HAP-1 (cell line): ENCODE data around the gene ATRIP.
"Not testable (repeated sequence)": the region's sequence is repeated elsewhere in the genome, so short reads cannot be mapped to it uniquely, and the experiment has no call there.

Source experiments
- DNase-seq, 2 experiments: peaks; one replicate each; pipeline ENCODE4 v3.0.0-alpha.2; 2016 to 2020; ENCODE audit warnings: low spot score in 2 of 2
- H3K27me3 ChIP-seq: fragments of 250-450 bp; sonication (Bioruptor Pico); 2 replicates; pipeline ENCODE4 v1.5.1; 2020; ENCODE audit warnings: low read depth, mild to moderate bottlenecking, moderate library complexity
- H3K36me3 ChIP-seq: fragments of 250-450 bp; sonication (Bioruptor Pico); replicated peaks from 2 replicates; pipeline ENCODE4 v1.5.1; 2020; ENCODE audit warnings: mild to moderate bottlenecking
- H3K4me1 ChIP-seq: fragments of 250-450 bp; sonication (Bioruptor Pico); 2 replicates; pipeline ENCODE4 v1.5.1; 2020; ENCODE audit warnings: mild to moderate bottlenecking
- H3K4me3 ChIP-seq: fragments of 250-450 bp; sonication (Bioruptor Pico); 2 replicates; pipeline ENCODE4 v1.5.1; 2020; ENCODE audit warnings: mild to moderate bottlenecking, moderate library complexity
- H3K9me3 ChIP-seq: fragments of 250-450 bp; sonication (Bioruptor Pico); 2 replicates; pipeline ENCODE4 v1.5.1; 2020; ENCODE audit warnings: mild to moderate bottlenecking, moderate library complexity
- in situ Hi-C: fragments of 300-500 bp; cut with MboI; formaldehyde crosslinking; loops from 3 replicates; pipeline ENCODE4 v1.14.3; 2020; ENCODE audit warnings: low sequenced_read_pairs, inconsistent platforms, mixed read lengths

The ATRIP gene

GRCh38 chr3:48446425-48447193 lies at the start of gene ATRIP:
Gene ATRIP (plus strand): TSS chr3:48446737. CDS start chr3:48446846, 109 bp downstream.
- Histone ChIP-seq H3K9me3 (no peaks in the 10 kb centered on the region), H3K4me3 (peak within 1 kb of the TSS; percentile 95), H3K4me1 (peaks cover 20% of the 10 kb centered on the region), H3K36me3 (peaks cover 49% of the 10 kb centered on the region), H3K27me3 (no peaks in the 10 kb centered on the region)
- DNase-seq: peak; percentile 79 to 93
- in situ Hi-C loops: no loop called here

- H3K9me3 ChIP-seq: no peaks in the 10 kb centered on the region
- H3K4me3 ChIP-seq: no peak overlapping the region
- H3K27me3 ChIP-seq: 0 out of 2 replicates have a peak, but pooled peaks cover 2% of the 10 kb centered on the region
- DNase-seq: no peak
- H3K4me1 ChIP-seq: no peaks in the 10 kb centered on the region
- in situ Hi-C loops: no loop called here
- no peaks in the 10 kb centered on the region for H3K36me3 ChIP-seq
Measured at GRCh38 chr3:48397767-48398681, 48.5 kb upstream of the ATRIP start.

- in situ Hi-C loops: no loop called here
- no peak for DNase-seq
Measured at GRCh38 chr3:48398701-48399386, 47.7 kb upstream of the ATRIP start.

GRCh38 chr3:48399387-48400172 lies 47.0 kb upstream of the ATRIP start:
- H3K9me3 ChIP-seq: no peaks in the 10 kb centered on the region
- H3K4me1 ChIP-seq: no peaks in the 10 kb centered on the region
- H3K27me3 ChIP-seq: 0 out of 2 replicates have a peak, but pooled peaks cover 2% of the 10 kb centered on the region
- no peaks in the 10 kb centered on the region for H3K36me3 ChIP-seq
- in situ Hi-C loops: no loop called here
- peak in 1 of 2 experiments; percentile 10 for DNase-seq
- no peak overlapping the region for H3K4me3 ChIP-seq

More at GRCh38 chr3:48398701-48399386, 47.7 kb upstream of the ATRIP start:
- no peak overlapping the region for H3K4me3 ChIP-seq
- H3K4me1 ChIP-seq: no peaks in the 10 kb centered on the region
- H3K27me3 ChIP-seq: 0 out of 2 replicates have a peak, but pooled peaks cover 2% of the 10 kb centered on the region
- H3K36me3 ChIP-seq: no peaks in the 10 kb centered on the region
- no peaks in the 10 kb centered on the region for H3K9me3 ChIP-seq

- in situ Hi-C loops: no loop called here
Measured at GRCh38 chr3:48400824-48401433, 45.6 kb upstream of the ATRIP start.

GRCh38 chr3:48401434-48401901 lies 45.1 kb upstream of the ATRIP start:
- DNase-seq, H3K4me3 ChIP-seq, H3K36me3 ChIP-seq, H3K4me1 ChIP-seq, H3K27me3 ChIP-seq, H3K9me3 ChIP-seq, in situ Hi-C loops: not testable (repeated sequence)

More at GRCh38 chr3:48400824-48401433, 45.6 kb upstream of the ATRIP start:
- H3K4me1 ChIP-seq: no peaks in the 10 kb centered on the region
- H3K9me3 ChIP-seq: no peaks in the 10 kb centered on the region
- no peak overlapping the region for H3K4me3 ChIP-seq
- H3K27me3 ChIP-seq: 0 out of 2 replicates have a peak, but pooled peaks cover 1% of the 10 kb centered on the region
- H3K36me3 ChIP-seq: no peaks in the 10 kb centered on the region
- DNase-seq: peak; percentile 56 to 69

GRCh38 chr3:48402281-48402732 lies 44.2 kb upstream of the ATRIP start:
- H3K4me1 ChIP-seq: no peaks in the 10 kb centered on the region
- no peak overlapping the region for H3K4me3 ChIP-seq
- H3K27me3 ChIP-seq: no peaks in the 10 kb centered on the region
- no peaks in the 10 kb centered on the region for H3K9me3 ChIP-seq
- DNase-seq: peak in 1 of 2 experiments; percentile 6
- in situ Hi-C loops: no loop called here
- H3K36me3 ChIP-seq: no peaks in the 10 kb centered on the region

- H3K4me3 ChIP-seq: no peak overlapping the region
- no peaks in the 10 kb centered on the region for H3K27me3 ChIP-seq
- H3K36me3 ChIP-seq: no peaks in the 10 kb centered on the region
- no peak for DNase-seq
- H3K9me3 ChIP-seq: no peaks in the 10 kb centered on the region
- in situ Hi-C loops: no loop called here
- H3K4me1 ChIP-seq: no peaks in the 10 kb centered on the region
Measured at GRCh38 chr3:48402907-48403306, 43.6 kb upstream of the ATRIP start.

GRCh38 chr3:48403533-48404439 lies 42.8 kb upstream of the ATRIP start:
- Histone ChIP-seq H3K27me3 (no peaks in the 10 kb centered on the region), H3K4me3 (no peak overlapping the region), H3K4me1 (no peaks in the 10 kb centered on the region), H3K36me3 (no peaks in the 10 kb centered on the region), H3K9me3 (no peaks in the 10 kb centered on the region)
- DNase-seq: peak in 1 of 2 experiments; percentile 4
- in situ Hi-C loops: no loop called here

GRCh38 chr3:48404440-48405342 lies 41.8 kb upstream of the ATRIP start:
- peak in 1 of 2 experiments; percentile 6 for DNase-seq
- in situ Hi-C loops: no loop called here
- peaks cover 4% of the 10 kb centered on the region; the same call in 1 of the 2 replicates for H3K36me3 ChIP-seq
- H3K4me3 ChIP-seq: no peak overlapping the region
- no peaks in the 10 kb centered on the region for H3K27me3 ChIP-seq
- H3K4me1 ChIP-seq: no peaks in the 10 kb centered on the region
- H3K9me3 ChIP-seq: no peaks in the 10 kb centered on the region

- peak in 1 of 2 experiments; percentile 7 for DNase-seq
- Histone ChIP-seq H3K9me3 (no peaks in the 10 kb centered on the region), H3K36me3 (peaks cover 4% of the 10 kb centered on the region; the same call in 1 of the 2 replicates), H3K4me3 (no peak overlapping the region), H3K27me3 (no peaks in the 10 kb centered on the region), H3K4me1 (no peaks in the 10 kb centered on the region)
- in situ Hi-C loops: no loop called here
Measured at GRCh38 chr3:48405343-48405881, 41.1 kb upstream of the ATRIP start.
